Neuronal stem cell (in vitro differentiated cells): ENCODE data around the gene CST6.

Experiments
- DNase-seq: peaks from one replicate; pipeline ENCODE4 v3.0.0-alpha.2; 2013; ENCODE audit warnings: low spot score
- H2AFZ ChIP-seq: one replicate; pipeline ENCODE4 v1.6.1; 2013; ENCODE audit warnings: mild to moderate bottlenecking, low read length, inconsistent platforms
- H2AK5ac ChIP-seq: 2 replicates; pipeline ENCODE4 v1.6.1; 2013; ENCODE audit warnings: low read depth, mild to moderate bottlenecking, inconsistent platforms, low read length, moderate library complexity, mixed read lengths
- H2BK120ac ChIP-seq: 2 replicates; pipeline ENCODE4 v1.6.1; 2013; ENCODE audit warnings: low read depth, mild to moderate bottlenecking, inconsistent platforms, low read length, moderate library complexity, mixed read lengths
- H2BK12ac ChIP-seq: one replicate; pipeline ENCODE4 v1.6.1; 2013; ENCODE audit warnings: low read length, inconsistent platforms
- H2BK15ac ChIP-seq: 2 replicates; pipeline ENCODE4 v1.6.1; 2013; ENCODE audit warnings: mild to moderate bottlenecking, low read length, inconsistent platforms, mixed read lengths
- H2BK5ac ChIP-seq: one replicate; pipeline ENCODE4 v1.6.1; 2013; ENCODE audit warnings: inconsistent platforms, mild to moderate bottlenecking, low read length, moderate library complexity
- H3K14ac ChIP-seq: one replicate; pipeline ENCODE4 v1.6.1; 2013; ENCODE audit warnings: low read length, inconsistent platforms
- H3K18ac ChIP-seq: 2 replicates; pipeline ENCODE4 v1.6.1; 2013; ENCODE audit warnings: low read length, inconsistent platforms
- H3K23ac ChIP-seq: 2 replicates; pipeline ENCODE4 v1.6.1; 2013; ENCODE audit warnings: low read depth, mild to moderate bottlenecking, mixed read lengths, low read length, inconsistent platforms; ENCODE audit not compliant: poor library complexity
- H3K27ac ChIP-seq: replicated peaks from 3 replicates; pipeline ENCODE4 v1.5.1; 2013; ENCODE audit warnings: low read length, inconsistent platforms
- H3K27me3 ChIP-seq, 3 experiments: 2 replicates each; pipeline ENCODE4 v1.6.1; 2013; ENCODE audit warnings: low read length in 3 of 3, mild to moderate bottlenecking in 2 of 3, inconsistent platforms in 1 of 3, low read depth in 1 of 3, mixed read lengths in 1 of 3, moderate library complexity in 1 of 3; ENCODE audit not compliant: control insufficient read depth in 3 of 3, insufficient read depth in 3 of 3
- H3K36me3 ChIP-seq, 2 donors: replicated peaks in 1 of 2; 2 replicates each; pipeline ENCODE4 v1.6.1; 2013; ENCODE audit warnings: low read length in 2 of 2; ENCODE audit not compliant: control insufficient read depth in 2 of 2, insufficient read depth in 2 of 2
- H3K4ac ChIP-seq: 2 replicates; pipeline ENCODE4 v1.6.1; 2013; ENCODE audit warnings: inconsistent platforms, mild to moderate bottlenecking, low read length, moderate library complexity
- H3K4me1 ChIP-seq, 2 donors: 1 replicate in 1 of 2; 2 replicates in 1 of 2; pipeline ENCODE4 v1.6.1; 2013; ENCODE audit warnings: low read length in 2 of 2, low read depth in 1 of 2; ENCODE audit not compliant: control insufficient read depth in 2 of 2, insufficient read depth in 1 of 2
- H3K4me2 ChIP-seq: one replicate; pipeline ENCODE4 v1.6.1; 2013; ENCODE audit warnings: mild to moderate bottlenecking, low read length, inconsistent platforms; ENCODE audit not compliant: insufficient read depth, poor library complexity, severe bottlenecking
- H3K4me3 ChIP-seq, 2 donors: 2 replicates each; pipeline ENCODE4 v1.5.1; 2013; ENCODE audit warnings: low read length in 2 of 2, mild to moderate bottlenecking in 2 of 2, inconsistent platforms in 1 of 2, moderate library complexity in 1 of 2
- H3K79me1 ChIP-seq: one replicate; pipeline ENCODE4 v1.6.1; 2013; ENCODE audit warnings: low read depth, mild to moderate bottlenecking, inconsistent platforms, low read length, moderate library complexity
- H3K9ac ChIP-seq: one replicate; pipeline ENCODE4 v1.6.1; 2013; ENCODE audit warnings: mild to moderate bottlenecking, low read depth, low read length, inconsistent platforms; ENCODE audit not compliant: poor library complexity
- H3K9me3 ChIP-seq, 2 donors: replicated peaks in 1 of 2; 2 replicates each; pipeline versions ENCODE3 to v1.6.1; 2013; ENCODE audit warnings: low read length in 2 of 2, mild to moderate bottlenecking in 2 of 2, inconsistent platforms in 1 of 2, low read depth in 1 of 2, mixed read lengths in 1 of 2, moderate library complexity in 1 of 2; ENCODE audit not compliant: control insufficient read depth in 2 of 2, insufficient read depth in 1 of 2
- H4K8ac ChIP-seq: one replicate; pipeline ENCODE4 v1.6.1; 2013; ENCODE audit warnings: low read depth, mild to moderate bottlenecking, inconsistent platforms, low read length, moderate library complexity
- H4K91ac ChIP-seq: one replicate; pipeline ENCODE4 v1.6.1; 2013; ENCODE audit warnings: low read length, low read depth, mild to moderate bottlenecking, inconsistent platforms; ENCODE audit not compliant: poor library complexity
- WGBS, 2 donors: extraction: QIAGEN DNeasy Blood & Tissue Kit; methylation state at CpG; one replicate each; pipeline ENCODE4 v1.1.7; 2013; ENCODE audit warnings: missing lambda C conversion rate in 2 of 2, mixed read lengths in 1 of 2; ENCODE audit not compliant: insufficient read length in 2 of 2, insufficient replicate concordance in 1 of 2; ENCODE audit errors: extremely low coverage in 2 of 2; 5-methylcytosine and 5-hydroxymethylcytosine counted together

CST6 gene

GRCh38 chr11:66035653-66036333, 24.0 kb downstream of the CST6 start:
- no peak overlapping the region for H3K27ac ChIP-seq
- no peak overlapping the region for H2BK5ac ChIP-seq
- no peak overlapping the region for H3K4me3 ChIP-seq
- no peak overlapping the region for H2BK12ac ChIP-seq
- DNase-seq, result no peak
- no peak overlapping the region for H3K9ac ChIP-seq
- H3K23ac ChIP-seq, result no peak overlapping the region
- no peaks in the 10 kb centered on the region for H3K79me1 ChIP-seq
- H2BK120ac ChIP-seq, result no peak overlapping the region
- no peak overlapping the region for H3K4ac ChIP-seq
- H3K14ac ChIP-seq, result no peak overlapping the region
- H3K4me2 ChIP-seq, result no peak overlapping the region
- H4K8ac ChIP-seq, result no peak overlapping the region
- H2AK5ac ChIP-seq, result no peak overlapping the region
- H3K27me3 ChIP-seq, result peaks cover 0 to 3% (median 2%) of the 10 kb centered on the region in 3 experiments
- H2AFZ ChIP-seq, result peak overlapping the region; percentile 17
- H2BK15ac ChIP-seq, result no peak overlapping the region
- H4K91ac ChIP-seq, result no peak overlapping the region
- H3K18ac ChIP-seq, result no peak overlapping the region
- WGBS, 2 donors, result no CpG with 5 or more reads among the region's 9 CpGs
- H3K36me3 ChIP-seq, result peaks cover 0 to 3% of the 10 kb centered on the region in 2 donors
- H3K9me3 ChIP-seq, result peaks cover 4% of the 10 kb centered on the region in 2 donors
- H3K4me1 ChIP-seq, result peaks cover 0 to 1% of the 10 kb centered on the region in 2 donors

DNA sequence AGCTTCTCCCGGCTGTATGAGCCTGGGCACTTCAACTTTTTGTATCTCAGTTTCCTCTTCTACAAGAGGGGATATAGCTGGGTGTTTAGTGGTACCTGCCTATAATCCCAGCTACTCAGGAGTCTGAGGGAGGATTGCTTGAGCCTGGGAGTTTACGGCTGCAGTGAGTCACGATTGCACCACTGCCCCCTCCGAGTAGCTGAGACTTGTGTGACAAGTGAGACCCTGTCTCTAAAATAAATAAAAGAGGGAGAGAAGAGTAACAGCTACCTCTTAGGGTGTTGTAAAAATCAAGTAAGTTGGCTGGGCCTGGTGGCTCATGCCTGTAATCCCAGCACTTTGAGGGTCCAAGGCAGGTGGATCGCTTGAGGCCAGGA, 24.5 kb downstream of the CST6 start:
- Histone ChIP-seq H4K8ac (no peak overlapping the region), H3K9me3 (peaks cover 4% of the 10 kb centered on the region in 2 donors), H3K18ac (no peak overlapping the region), H3K27me3 (peaks cover 0 to 3% (median 2%) of the 10 kb centered on the region in 3 experiments), H2BK120ac (no peak overlapping the region), H3K14ac (no peak overlapping the region), H2AFZ (no peak overlapping the region), H3K36me3 (peaks cover 0 to 6% of the 10 kb centered on the region in 2 donors), H3K4me3 (no peak overlapping the region), H2BK12ac (no peak overlapping the region), H3K4me1 (peaks cover 0 to 2% of the 10 kb centered on the region in 2 donors), H2AK5ac (no peak overlapping the region), H3K4me2 (no peak overlapping the region), H3K79me1 (no peaks in the 10 kb centered on the region), H3K23ac (no peak overlapping the region), H4K91ac (no peak overlapping the region), H3K4ac (no peak overlapping the region), H3K9ac (no peak overlapping the region), H3K27ac (no peak overlapping the region), H2BK15ac (no peak overlapping the region), H2BK5ac (no peak overlapping the region)
- WGBS, 2 donors, result no CpG with 5 or more reads among the region's 5 CpGs
- DNase-seq, result no peak

DNA sequence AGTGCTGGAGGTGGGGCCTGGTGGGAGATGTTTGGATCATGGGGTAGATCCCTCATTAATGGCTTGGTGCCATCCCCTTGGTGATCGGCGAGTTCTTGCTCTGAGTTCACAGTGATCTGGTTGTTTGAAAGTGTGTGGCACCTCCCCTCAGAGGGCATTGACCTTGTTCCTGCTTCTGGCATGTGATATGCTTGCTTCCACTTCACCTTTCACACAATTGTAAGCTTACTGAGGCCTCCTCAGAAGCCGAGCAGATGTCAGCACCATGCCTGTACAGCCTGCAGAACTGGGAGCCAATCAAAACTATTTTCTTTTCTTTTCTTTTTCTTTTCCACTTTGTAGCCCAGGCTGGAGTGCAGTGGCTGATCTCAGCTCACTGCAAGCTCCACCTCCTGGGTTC, 25.5 kb downstream of the CST6 start:
- Histone ChIP-seq H3K9me3 (peaks cover 4% of the 10 kb centered on the region in 2 donors), H3K14ac (no peak overlapping the region), H2AFZ (no peak overlapping the region), H3K23ac (no peak overlapping the region), H2BK12ac (no peak overlapping the region), H3K4ac (no peak overlapping the region), H3K27me3 (peaks cover 0 to 2% (median 0%) of the 10 kb centered on the region in 3 experiments), H2BK120ac (no peak overlapping the region), H3K18ac (no peak overlapping the region), H2AK5ac (no peak overlapping the region), H4K91ac (no peak overlapping the region), H2BK15ac (no peak overlapping the region), H4K8ac (no peak overlapping the region), H3K4me2 (no peak overlapping the region), H3K27ac (no peak overlapping the region), H3K36me3 (peaks cover 0 to 14% of the 10 kb centered on the region in 2 donors), H2BK5ac (no peak overlapping the region), H3K4me3 (no peak overlapping the region), H3K4me1 (peaks cover 0 to 2% of the 10 kb centered on the region in 2 donors), H3K9ac (no peak overlapping the region), H3K79me1 (no peaks in the 10 kb centered on the region)
- WGBS, 2 donors, result no CpG with 5 or more reads among the region's 3 CpGs
- no peak for DNase-seq

DNA sequence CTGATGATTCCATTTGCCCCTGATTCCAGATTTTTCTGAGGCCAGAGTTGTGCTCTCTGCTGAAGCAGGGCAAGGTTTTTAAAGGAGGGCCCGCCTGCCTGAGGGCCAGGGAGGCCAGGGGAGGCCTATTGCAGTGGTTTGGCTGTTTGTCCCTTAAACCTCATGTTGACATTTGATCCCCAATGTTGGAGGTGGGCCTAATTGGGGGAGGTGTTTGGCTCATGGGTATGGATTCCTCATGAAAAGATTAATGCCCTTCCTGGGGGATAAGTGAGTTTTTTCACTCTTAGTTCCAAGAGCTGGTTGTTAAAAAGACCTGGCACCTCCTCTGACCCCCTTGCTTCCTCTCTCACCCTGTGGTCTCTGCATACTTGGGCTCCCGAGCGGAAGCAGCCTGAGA, 28.0 kb downstream of the CST6 start:
- Histone ChIP-seq H3K4ac (no peak overlapping the region), H2BK12ac (no peak overlapping the region), H3K4me2 (no peak overlapping the region), H4K91ac (no peak overlapping the region), H2BK5ac (no peak overlapping the region), H2AFZ (no peak overlapping the region), H3K27ac (no peak overlapping the region), H3K9ac (no peak overlapping the region), H2AK5ac (no peak overlapping the region), H3K79me1 (peaks cover under 1% of the 10 kb centered on the region), H3K23ac (no peak overlapping the region), H3K14ac (no peak overlapping the region), H4K8ac (no peak overlapping the region), H3K4me3 (no peak overlapping the region), H3K4me1 (peaks cover 0 to 3% of the 10 kb centered on the region in 2 donors), H2BK15ac (no peak overlapping the region), H2BK120ac (no peak overlapping the region), H3K18ac (no peak overlapping the region), H3K27me3 (no peaks in the 10 kb centered on the region), H3K36me3 (peaks cover 0 to 25% of the 10 kb centered on the region in 2 donors), H3K9me3 (peaks cover 4% of the 10 kb centered on the region in 2 donors)
- DNase-seq, result no peak
- no CpG with 5 or more reads among the region's 3 CpGs for WGBS, 2 donors
